B cell (primary cell): ENCODE results near the gene SRSF6. TPM values are rescaled to one million over a fixed set of nuclear protein-coding genes. Genes with fewer than 3 reads are reported as not detected.
"Not testable (repeated sequence)": the region's sequence is repeated elsewhere in the genome, so short reads cannot be mapped to it uniquely, and the experiment has no call there.

ENCODE experiments used
- ATAC-seq: fragments of 200-7000 bp; cut with Tn5 transposase; one replicate; pipeline ENCODE4 v1.10.0; 2021; ENCODE audit warnings: low read depth, mild to moderate bottlenecking, moderate number of reproducible peaks, moderate library complexity
- CTCF ChIA-PET: fragments of 350-600 bp; sonication (Branson Sonifier 250); formaldehyde crosslinking; loops from one replicate; lab custom pipeline; 2021; ENCODE audit warnings: antibody characterized with exemption, inconsistent platforms; lab: Charles Lee
- POLR2A ChIA-PET: fragments of 350-600 bp; sonication (Branson Sonifier 250); formaldehyde crosslinking; loops from one replicate; lab custom pipeline; 2021; ENCODE audit warnings: antibody characterized with exemption; lab: Charles Lee
- DNase-seq: peaks from one replicate; pipeline ENCODE4 v3.0.0; 2013
- H2AFZ ChIP-seq: 2 replicates; pipeline ENCODE4 v1.6.1; 2012; ENCODE audit warnings: mild to moderate bottlenecking, low read depth, low read length; ENCODE audit not compliant: insufficient read depth, poor library complexity, severe bottlenecking
- H3K27ac ChIP-seq, 2 donors: 1 replicate in 1 of 2; 2 replicates in 1 of 2; pipeline ENCODE4 v1.5.1; 2012 to 2013; ENCODE audit warnings: low read length in 2 of 2, mild to moderate bottlenecking in 2 of 2, moderate library complexity in 1 of 2
- H3K27me3 ChIP-seq, 4 experiments: fragments of 200-600 bp in 1 of 4; sonication (generic) in 1 of 4; replicated peaks in 1 of 4; 1 replicate in 2 of 4; 2 replicates in 2 of 4; pipeline versions ENCODE4 v1.6.1 to v1.7.0; 2013 to 2016; ENCODE audit warnings: low read length in 3 of 4, mild to moderate bottlenecking in 2 of 4, mixed read lengths in 1 of 4, moderate library complexity in 1 of 4; ENCODE audit not compliant: insufficient read depth in 4 of 4, control insufficient read depth in 3 of 4; ENCODE audit errors: control extremely low read depth in 1 of 4
- H3K36me3 ChIP-seq, 2 experiments: replicated peaks in 1 of 2; 1 replicate in 1 of 2; 2 replicates in 1 of 2; pipeline versions ENCODE4 v1.6.1 to v1.7.1; 2013; ENCODE audit warnings: low read length in 1 of 2; ENCODE audit not compliant: insufficient read depth in 2 of 2, control insufficient read depth in 1 of 2; ENCODE audit errors: control extremely low read depth in 1 of 2, extremely low read depth in 1 of 2
- H3K4me1 ChIP-seq, 2 donors: fragments of 200-600 bp in 1 of 2; sonication (generic) in 1 of 2; 1 replicate in 1 of 2; 2 replicates in 1 of 2; pipeline versions ENCODE4 v1.5.1 to v1.6.1; 2013 to 2017; ENCODE audit warnings: low read length in 2 of 2; ENCODE audit not compliant: control insufficient read depth in 2 of 2, insufficient read depth in 2 of 2
- H3K4me2 ChIP-seq: replicated peaks from 2 replicates; pipeline ENCODE3; 2012; ENCODE audit warnings: mild to moderate bottlenecking, low read depth, low read length; ENCODE audit not compliant: poor library complexity, severe bottlenecking
- H3K4me3 ChIP-seq, 5 experiments: fragments of 200-600 bp in 1 of 5; sonication (generic) in 1 of 5; 1 replicate in 3 of 5; 2 replicates in 2 of 5; pipeline versions ENCODE4 v1.5.1 to v1.7.0; 2011 to 2016; ENCODE audit warnings: low read length in 4 of 5, mild to moderate bottlenecking in 4 of 5, low read depth in 2 of 5, control low read depth in 1 of 5, moderate library complexity in 1 of 5; ENCODE audit not compliant: insufficient read depth in 1 of 5; ENCODE audit errors: control extremely low read depth in 1 of 5, extremely low read depth in 1 of 5
- H3K79me2 ChIP-seq: fragments of 200-600 bp; sonication (generic); one replicate; pipeline ENCODE4 v1.6.0; 2016; ENCODE audit warnings: low read length; ENCODE audit not compliant: control insufficient read depth, insufficient read depth
- H3K9ac ChIP-seq: fragments of 200-600 bp; sonication (generic); 2 replicates; pipeline ENCODE4 v1.6.1; 2017; ENCODE audit warnings: mild to moderate bottlenecking, low read length, moderate library complexity
- H3K9me3 ChIP-seq, 3 donors: one replicate each; pipeline versions ENCODE4 v1.6.1 to v1.7.1; 2013; ENCODE audit warnings: low read length in 2 of 3; ENCODE audit not compliant: control insufficient read depth in 2 of 3, insufficient read depth in 1 of 3; ENCODE audit errors: control extremely low read depth in 1 of 3
- H4K20me1 ChIP-seq: 2 replicates; pipeline ENCODE4 v1.6.0; 2012; ENCODE audit warnings: mild to moderate bottlenecking, low read length; ENCODE audit not compliant: insufficient read depth, control insufficient read depth, poor library complexity, severe bottlenecking
- H3K27ac Mint-ChIP-seq: one replicate; pipeline ENCODE4 v1.8.0; 2021; ENCODE audit warnings: mixed read lengths
- H3K27me3 Mint-ChIP-seq: one replicate; pipeline ENCODE4 v1.8.0; 2021; ENCODE audit warnings: mixed read lengths
- H3K4me1 Mint-ChIP-seq: one replicate; pipeline ENCODE4 v1.8.0; 2021; ENCODE audit warnings: mixed read lengths
- H3K4me3 Mint-ChIP-seq: one replicate; pipeline ENCODE4 v1.8.0; 2021; ENCODE audit warnings: mixed read lengths
- H3K9me3 Mint-ChIP-seq: one replicate; pipeline ENCODE4 v1.8.0; 2022; ENCODE audit warnings: mixed read lengths; ENCODE audit not compliant: insufficient read depth
- CTCF ChIP-seq: fragments of 200-600 bp; IDR thresholded peaks from one replicate; pipeline ENCODE4 v1.8.0; 2022; ENCODE audit warnings: antibody characterized with exemption, mild to moderate bottlenecking
- EZH2 ChIP-seq: IDR thresholded peaks from 2 replicates; pipeline ENCODE4 v1.6.1; 2012; ENCODE audit warnings: borderline replicate concordance, low read depth, mild to moderate bottlenecking, moderate library complexity, low read length; ENCODE audit not compliant: insufficient read depth, poor library complexity, severe bottlenecking
- WGBS: methylation state at CpG from one replicate; pipeline ENCODE4 v1.1.5; 2013; ENCODE audit warnings: missing lambda C conversion rate; ENCODE audit not compliant: insufficient coverage; 5-methylcytosine and 5-hydroxymethylcytosine counted together
- intact Hi-C: fragments of 100-400 bp; cut with micrococcal nuclease; formaldehyde crosslinking; loops from one replicate; pipeline ENCODE4 v1.10.0; 2022
- polyA plus RNA-seq: library from polyadenylated mRNA; depleted of rRNA; stranded (reverse); fragments of >200 nt; gene quantifications from 2 replicates; pipeline ENCODE4 v1.2.3, GENCODE V29; 2012
- total RNA-seq, 2 donors: library from RNA; stranded (reverse); fragments of 120-200 nt in 1 of 2; gene quantifications; 1 replicate in 1 of 2; 2 replicates in 1 of 2; pipeline versions ENCODE4 v1.2.3 to v1.2.4, GENCODE V29; 2013 to 2022

SRSF6 gene
- total and polyA plus RNA-seq, 2 donors (not counting 1 experiment from before 2014, with no cell fraction given) = 201 to 296 TPM

- intact Hi-C loops = no loop called here
- Histone ChIP-seq H3K9ac (no peak overlapping the region), H3K27ac (no peak overlapping the region), H3K79me2 (no peaks in the 10 kb centered on the region), H3K4me3 (no peak overlapping the region), H2AFZ (no peak overlapping the region), H3K27me3 (peaks cover 0 to 2% (median 0%) of the 10 kb centered on the region in 4 experiments), H4K20me1 (no peaks in the 10 kb centered on the region), H3K4me1 (no peaks in the 10 kb centered on the region), H3K9me3 (peaks cover 0 to 7% (median 0%) of the 10 kb centered on the region in 3 donors), H3K36me3 (no peaks in the 10 kb centered on the region), H3K4me2 (no peak overlapping the region)
- H3K27ac Mint-ChIP-seq = no peak overlapping the region
- WGBS = 73% methylated on average over 1 of the region's 2 CpGs
- no peak for TF ChIP-seq CTCF
- TF ChIP-seq EZH2 = no peak
- CTCF ChIA-PET = no interaction called here
- H3K27me3 Mint-ChIP-seq = peaks cover 31% of the 10 kb centered on the region
- DNase-seq (no peak), ATAC-seq (no peak)
- POLR2A ChIA-PET = no interaction called here
- H3K4me1 Mint-ChIP-seq = no peaks in the 10 kb centered on the region
- no peak overlapping the region for H3K4me3 Mint-ChIP-seq
- no peaks in the 10 kb centered on the region for H3K9me3 Mint-ChIP-seq
These were observed 37.7 kb downstream of the SRSF6 start for GRCh38 chr20:43495388-43495787.

GRCh38 chr20:43502021-43502420 is 44.3 kb downstream of the SRSF6 start:
- H3K4me3 ChIP-seq, H3K9ac ChIP-seq, H3K36me3 ChIP-seq, H3K4me1 ChIP-seq, H3K4me2 ChIP-seq, ATAC-seq, H3K4me1 Mint-ChIP-seq, H3K79me2 ChIP-seq, CTCF ChIA-PET, H3K9me3 ChIP-seq, H3K27ac ChIP-seq, H3K4me3 Mint-ChIP-seq, intact Hi-C loops, H2AFZ ChIP-seq, H4K20me1 ChIP-seq, H3K27ac Mint-ChIP-seq, H3K9me3 Mint-ChIP-seq, POLR2A ChIA-PET, DNase-seq: not testable (repeated sequence)
- peaks cover 38% of the 10 kb centered on the region for H3K27me3 Mint-ChIP-seq
- peaks cover 0 to 16% (median 4%) of the 10 kb centered on the region in 4 experiments for H3K27me3 ChIP-seq
- WGBS = no CpG with 5 or more reads among the region's 8 CpGs
